T-helper 1 cell treated with Interleukin-12 subunit alpha and Interleukin-12 subunit beta and Interleukin-4 antibody, amounts not matched to agents 30 ng/mL and 1 ng/mL, for 36 hours (primary cell): Measurements from ENCODE around the gene CROCC. TPM values are rescaled to one million over a fixed set of nuclear protein-coding genes. Genes with fewer than 3 reads are reported as not detected.
"Not testable (repeated sequence)": the region's sequence is repeated elsewhere in the genome, so short reads cannot be mapped to it uniquely, and the experiment has no call there.

ENCODE experiments used
- intact Hi-C: fragments of 100-400 bp; cut with micrococcal nuclease; formaldehyde crosslinking; loops from one replicate; pipeline ENCODE4 v1.15.1; 2024
- total RNA-seq: library from RNA; stranded (reverse); gene quantifications from 2 replicates; pipeline ENCODE4 v1.2.3, GENCODE V29; 2022

The CROCC gene
- total RNA-seq, 1 donor from 2014 or later: 25.9 TPM

GRCh38 chr1:16964169-16964568 lies 42.4 kb downstream of the CROCC start:
- intact Hi-C loops: not testable (repeated sequence)

GRCh38 chr1:16965486-16966067 lies 43.8 kb downstream of the CROCC start:
- intact Hi-C loops: no loop called here

GRCh38 chr1:16966282-16966681 lies 44.6 kb downstream of the CROCC start:
- intact Hi-C loops: no loop called here

- intact Hi-C loops: no loop called here
Measured at GRCh38 chr1:16967095-16967575, 45.4 kb downstream of the CROCC start.

GRCh38 chr1:16967962-16968361 lies 46.2 kb downstream of the CROCC start:
- intact Hi-C loops: no loop called here

GRCh38 chr1:16968372-16968771 lies 46.6 kb downstream of the CROCC start:
- intact Hi-C loops: no loop called here

- intact Hi-C loops: no loop called here
Measured at GRCh38 chr1:16969057-16969611, 47.4 kb downstream of the CROCC start.

- intact Hi-C loops: no loop called here
Measured at GRCh38 chr1:16969651-16970050, 47.9 kb downstream of the CROCC start.

GRCh38 chr1:16970132-16970910 lies 48.6 kb downstream of the CROCC start:
- intact Hi-C loops: no loop called here

GRCh38 chr1:16971341-16972188 lies 49.8 kb downstream of the CROCC start:
- intact Hi-C loops: no loop called here

GRCh38 chr1:16972189-16972895 lies 50.6 kb downstream of the CROCC start:
- intact Hi-C loops: no loop called here

GRCh38 chr1:16973215-16973614 lies 51.5 kb downstream of the CROCC start:
- intact Hi-C loops: no loop called here

- intact Hi-C loops: no loop called here
Measured at GRCh38 chr1:16975211-16975610, 53.5 kb downstream of the CROCC start.

- intact Hi-C loops: no loop called here
Measured at GRCh38 chr1:16975838-16976237, 54.1 kb downstream of the CROCC start.

- intact Hi-C loops: no loop called here
Measured at GRCh38 chr1:16976966-16977365, 55.2 kb downstream of the CROCC start.

GRCh38 chr1:16977377-16977776 lies 55.6 kb downstream of the CROCC start:
- intact Hi-C loops: no loop called here

GRCh38 chr1:16978139-16978538 lies 56.4 kb downstream of the CROCC start:
- intact Hi-C loops: no loop called here

GRCh38 chr1:16978567-16979474 lies 57.1 kb downstream of the CROCC start:
- intact Hi-C loops: no loop called here

GRCh38 chr1:16979475-16980327 lies 58.0 kb downstream of the CROCC start:
- intact Hi-C loops: no loop called here
